Fibroblast of skin of right quadriceps (primary cell): ENCODE measurements around the gene LBX2.
"Not testable (repeated sequence)": the region's sequence is repeated elsewhere in the genome, so short reads cannot be mapped to it uniquely, and the experiment has no call there.

Experiments
- DNase-seq: peaks from one replicate; pipeline ENCODE4 v3.0.0-alpha.2; 2013

The LBX2 gene

DNA sequence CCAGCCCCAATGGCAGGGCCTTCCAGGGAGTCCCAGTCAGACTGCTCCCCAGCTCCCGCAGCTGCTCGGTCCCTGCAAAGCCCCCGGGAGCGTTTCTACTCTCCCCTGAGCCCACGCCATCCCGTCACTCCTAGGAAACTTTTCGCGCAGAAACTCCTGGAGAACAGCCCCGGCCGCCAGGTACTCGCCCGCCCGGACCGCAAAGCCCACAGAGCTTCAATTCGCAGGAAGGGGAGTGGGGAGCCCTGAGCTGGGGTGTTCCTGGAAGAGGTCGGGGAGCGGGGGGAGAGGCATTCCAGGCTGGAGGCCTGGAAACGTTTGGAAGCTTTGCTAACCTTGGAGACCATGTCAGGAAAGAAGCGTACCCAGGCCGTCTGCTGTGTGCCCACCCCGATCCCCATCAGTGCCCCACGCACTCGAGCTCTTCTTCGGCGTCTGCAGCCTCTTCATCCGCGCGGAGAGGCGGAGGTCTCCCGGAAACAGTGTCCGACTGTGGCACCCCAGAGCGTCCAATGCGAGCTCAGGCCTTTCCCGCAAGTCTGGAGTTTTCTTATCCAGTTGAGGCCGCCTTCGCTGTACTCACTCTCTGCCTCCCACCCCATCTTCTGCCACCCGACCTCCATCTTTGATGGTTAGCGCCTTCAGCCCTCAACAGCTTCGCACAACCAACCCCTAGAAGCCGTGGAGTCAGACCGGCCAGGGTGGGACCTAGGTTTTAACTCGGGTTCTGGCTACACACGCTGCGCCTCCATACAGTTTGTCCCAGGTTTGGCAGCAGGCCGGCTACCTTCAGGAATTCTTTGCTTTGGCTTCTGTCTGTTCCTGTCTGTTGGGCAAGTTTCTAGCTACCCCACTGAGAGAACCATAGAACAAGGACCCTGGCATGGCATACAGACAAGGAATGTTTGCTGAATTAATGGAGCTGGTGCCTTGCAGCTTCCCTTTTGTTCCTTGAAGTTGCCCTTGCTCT is 4.4 kb upstream of the LBX2 start:
- DNase-seq = no peak

DNA sequence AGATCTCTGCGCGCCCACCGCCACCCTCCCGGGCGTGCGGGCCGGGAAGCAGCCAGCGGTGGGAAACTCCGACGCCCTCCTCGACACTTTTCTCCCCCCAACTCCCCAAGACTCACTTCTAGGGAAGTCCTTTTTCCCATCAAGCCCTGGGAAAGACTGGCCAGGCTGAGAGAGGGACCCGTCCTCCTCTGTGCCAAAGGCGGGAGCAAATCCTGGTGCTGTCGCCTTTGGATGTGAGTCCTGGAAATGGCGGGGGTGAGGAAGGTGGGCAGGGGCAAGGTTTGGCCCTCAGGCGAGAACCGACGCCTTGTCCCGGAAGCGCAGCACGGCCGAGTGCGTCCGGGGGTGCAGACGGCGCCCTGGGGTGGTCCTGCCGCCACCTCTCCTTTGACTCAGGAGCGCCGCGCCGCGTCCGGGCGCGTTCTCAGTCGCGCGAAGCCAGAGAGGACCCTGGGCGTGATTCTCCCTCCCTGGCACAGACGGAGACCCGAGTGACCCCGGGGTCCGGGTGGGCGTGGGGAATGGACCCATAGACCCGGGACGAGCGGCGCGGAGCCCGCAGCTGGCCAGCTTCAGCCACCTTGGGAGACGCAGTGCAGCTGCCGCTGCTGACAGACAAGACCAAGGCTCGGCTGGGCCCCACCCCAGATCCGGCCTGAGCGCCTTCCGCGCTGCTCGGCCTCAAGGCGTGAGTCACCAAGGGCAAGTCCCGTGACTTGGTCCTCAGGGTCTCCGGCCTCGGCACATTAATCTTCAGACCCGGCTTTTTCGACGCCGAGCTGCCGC is 3.5 kb upstream of the LBX2 start:
- DNase-seq = peak; percentile 66

DNA sequence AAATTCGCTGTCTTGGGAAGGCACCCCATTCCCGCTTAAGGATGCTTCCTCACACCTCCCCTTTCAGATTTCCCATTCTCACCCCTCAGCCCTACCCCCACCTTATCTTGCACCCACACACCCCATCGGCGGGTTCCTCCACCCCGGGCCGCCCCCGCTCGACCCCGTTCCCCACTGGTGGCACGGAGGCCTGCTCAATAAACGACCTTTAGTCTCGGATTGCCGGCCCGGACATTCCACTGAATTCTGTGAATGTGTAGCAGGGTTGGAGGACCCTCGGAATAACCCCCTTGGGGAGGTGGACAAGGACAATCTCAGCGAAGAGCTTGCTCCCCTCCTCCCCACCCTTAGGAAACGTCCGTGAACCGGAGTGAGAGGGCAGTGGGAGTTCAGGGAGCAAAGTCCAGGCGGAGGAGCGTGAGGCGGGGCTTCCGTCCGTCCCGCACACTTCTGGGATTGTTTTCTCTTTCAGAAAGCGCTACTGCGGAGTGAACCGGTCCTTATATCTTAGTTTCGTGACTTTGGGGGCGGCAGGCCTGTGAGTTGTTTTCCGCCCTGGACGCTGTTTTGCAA is 2.8 kb upstream of the LBX2 start:
- DNase-seq = no peak

DNA sequence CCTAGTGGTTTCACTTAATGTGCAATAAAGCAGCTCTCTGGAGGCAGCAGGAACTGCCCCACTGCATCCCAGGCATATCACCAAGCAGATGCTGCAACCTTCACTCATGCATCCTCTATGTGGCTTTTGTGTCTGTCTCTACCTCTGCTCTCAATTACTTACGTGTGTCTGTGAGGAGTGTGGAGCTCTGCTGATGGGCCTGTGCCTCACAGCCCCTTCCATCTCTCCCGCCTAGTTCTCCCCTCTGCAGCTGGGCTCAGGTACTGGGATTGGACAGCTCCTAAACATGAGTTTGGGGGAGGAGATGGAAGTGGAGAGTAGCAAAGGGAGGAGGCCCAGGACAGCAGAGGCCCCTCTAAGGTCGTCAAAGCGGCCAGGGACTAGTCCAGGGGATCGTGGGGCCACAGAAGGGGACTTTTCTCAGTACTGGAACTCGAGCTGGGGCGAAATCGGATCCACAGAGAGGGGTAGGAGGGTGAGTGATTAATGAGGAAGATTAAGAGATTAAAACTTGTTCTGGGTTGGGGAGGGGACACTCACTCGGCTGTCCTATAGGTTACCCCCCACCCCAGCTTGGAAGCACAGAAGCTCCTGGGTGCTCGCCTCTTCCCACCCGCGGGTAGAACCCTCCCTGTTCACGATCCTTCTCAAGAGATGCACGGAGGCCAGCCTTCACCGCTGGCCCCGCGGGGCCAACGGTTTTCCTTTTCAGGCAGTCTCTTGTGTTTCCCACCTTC is 2.1 kb upstream of the LBX2 start:
- no peak for DNase-seq

DNA sequence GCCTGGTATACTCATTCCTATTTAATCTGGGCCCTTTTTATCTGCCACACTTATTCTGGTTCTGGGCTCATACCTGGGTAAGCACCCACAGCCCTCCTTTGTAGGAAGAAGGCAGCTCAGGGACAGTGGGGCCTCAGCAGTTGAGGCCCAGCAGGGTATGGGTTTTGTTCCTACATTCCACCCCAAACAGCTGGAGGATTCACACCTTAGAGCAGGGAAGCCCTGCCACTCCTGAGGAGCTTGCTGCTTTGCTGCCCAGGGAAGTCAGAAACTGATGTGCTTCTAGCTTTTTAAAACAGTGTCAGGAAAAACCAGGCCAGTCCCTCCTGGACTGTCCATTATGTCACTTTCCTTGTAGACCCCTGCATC is 1.2 kb upstream of the LBX2 start:
- no peak for DNase-seq

DNA sequence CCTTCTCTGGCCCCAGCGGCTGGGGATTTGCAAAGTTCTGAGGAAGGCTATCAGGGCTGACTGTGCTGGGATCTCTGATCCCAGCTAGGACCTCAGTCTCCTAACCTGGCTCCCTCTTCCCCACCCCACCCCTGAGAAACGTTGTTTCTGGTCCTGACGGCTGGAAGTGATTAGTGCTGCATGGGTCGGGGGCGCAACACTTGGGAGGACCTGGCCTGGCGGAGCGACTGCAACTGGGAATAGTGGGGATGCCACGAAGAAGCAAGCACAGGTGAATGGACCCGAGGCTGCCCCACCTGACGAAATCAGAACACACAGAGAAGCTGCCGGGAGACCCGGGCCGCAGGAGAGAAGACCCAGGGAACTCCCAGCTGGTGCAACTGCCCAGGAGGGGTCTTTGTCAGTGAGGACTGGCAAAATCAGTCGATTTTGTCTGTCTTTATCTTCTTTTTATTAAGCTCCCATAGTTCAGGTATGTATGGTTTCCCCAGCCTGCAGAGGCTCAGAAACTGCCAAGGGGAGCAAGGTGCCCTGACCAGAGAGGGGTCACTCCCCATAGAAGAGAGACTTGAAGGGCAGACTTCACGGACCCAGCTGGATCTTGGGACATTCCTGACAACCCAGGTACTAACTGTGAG is 656 bp upstream of the LBX2 start:
- DNase-seq = no peak

DNA sequence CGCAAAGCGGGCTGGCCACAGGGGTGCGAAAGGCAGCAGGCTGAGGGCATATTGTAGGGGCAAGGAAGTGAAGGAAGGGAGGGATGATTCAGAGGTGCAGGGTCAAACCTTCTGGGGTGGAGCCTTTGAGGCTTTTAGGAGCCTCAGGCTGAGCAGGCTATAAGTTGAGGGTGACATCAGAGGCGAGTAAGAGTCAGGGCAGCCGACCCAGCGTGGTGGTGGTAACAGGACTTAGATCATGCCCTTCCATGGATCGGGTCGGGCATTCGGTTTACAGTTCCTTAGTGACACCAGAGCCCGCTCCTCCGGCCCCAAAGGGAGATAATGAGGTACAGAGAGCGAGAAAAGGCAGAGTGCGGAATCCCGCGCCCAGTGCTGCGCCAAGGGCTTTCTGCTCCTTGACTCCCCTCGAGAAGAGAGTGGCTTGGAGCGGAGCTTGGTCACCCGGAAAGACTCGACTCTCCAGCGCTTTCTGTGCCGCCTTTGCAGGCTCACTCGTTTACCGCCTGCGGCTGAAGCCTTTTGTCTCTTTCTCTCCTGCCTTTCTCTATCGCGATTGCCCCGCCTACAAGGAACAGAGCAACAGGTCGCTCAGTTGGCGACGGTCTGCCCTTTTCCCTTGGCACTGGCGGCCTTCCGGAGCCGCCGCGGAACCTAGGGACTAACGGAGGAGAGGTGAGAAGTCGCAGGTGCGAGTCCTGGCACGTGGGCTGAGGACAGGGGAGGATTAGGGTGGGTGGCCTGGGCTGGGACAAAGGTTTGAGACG is 720 bp downstream of the LBX2 start:
- no peak for DNase-seq

DNA sequence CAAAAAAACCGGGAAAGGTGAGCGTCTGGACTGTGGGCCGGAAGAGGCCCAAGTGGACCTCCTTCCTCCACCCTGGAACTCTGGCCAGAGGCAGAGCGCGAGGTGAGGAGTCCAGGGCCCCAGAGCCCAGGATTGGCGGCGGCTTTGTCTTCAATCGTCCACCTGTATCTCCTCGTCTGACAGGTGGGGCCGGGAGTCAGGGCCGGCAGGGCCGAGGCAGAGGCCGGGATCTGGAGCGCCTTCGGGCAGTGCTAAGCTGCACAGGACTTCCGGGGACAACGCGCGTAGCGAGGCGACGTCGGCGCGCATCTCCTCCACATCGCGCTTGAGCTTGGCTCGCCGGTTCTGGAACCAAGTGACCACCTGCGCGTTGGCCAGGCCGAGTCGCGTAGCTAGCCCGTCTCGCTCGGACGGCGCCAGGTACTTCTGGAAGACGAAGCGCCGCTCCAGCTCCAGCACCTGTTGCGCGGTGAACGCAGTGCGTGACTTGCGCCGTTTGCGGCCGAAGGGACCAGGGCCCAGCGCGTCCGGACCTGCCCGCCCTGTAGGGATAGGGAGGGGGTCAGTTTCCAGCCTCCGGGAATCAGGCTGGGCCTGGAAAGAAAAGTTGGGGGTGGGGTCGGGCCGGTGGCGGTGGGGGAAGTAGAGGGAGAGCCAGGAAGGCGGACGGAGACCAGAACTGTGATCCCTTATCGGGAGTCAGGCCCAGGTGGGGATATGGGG is 1.5 kb downstream of the LBX2 start:
- no peak for DNase-seq

DNA sequence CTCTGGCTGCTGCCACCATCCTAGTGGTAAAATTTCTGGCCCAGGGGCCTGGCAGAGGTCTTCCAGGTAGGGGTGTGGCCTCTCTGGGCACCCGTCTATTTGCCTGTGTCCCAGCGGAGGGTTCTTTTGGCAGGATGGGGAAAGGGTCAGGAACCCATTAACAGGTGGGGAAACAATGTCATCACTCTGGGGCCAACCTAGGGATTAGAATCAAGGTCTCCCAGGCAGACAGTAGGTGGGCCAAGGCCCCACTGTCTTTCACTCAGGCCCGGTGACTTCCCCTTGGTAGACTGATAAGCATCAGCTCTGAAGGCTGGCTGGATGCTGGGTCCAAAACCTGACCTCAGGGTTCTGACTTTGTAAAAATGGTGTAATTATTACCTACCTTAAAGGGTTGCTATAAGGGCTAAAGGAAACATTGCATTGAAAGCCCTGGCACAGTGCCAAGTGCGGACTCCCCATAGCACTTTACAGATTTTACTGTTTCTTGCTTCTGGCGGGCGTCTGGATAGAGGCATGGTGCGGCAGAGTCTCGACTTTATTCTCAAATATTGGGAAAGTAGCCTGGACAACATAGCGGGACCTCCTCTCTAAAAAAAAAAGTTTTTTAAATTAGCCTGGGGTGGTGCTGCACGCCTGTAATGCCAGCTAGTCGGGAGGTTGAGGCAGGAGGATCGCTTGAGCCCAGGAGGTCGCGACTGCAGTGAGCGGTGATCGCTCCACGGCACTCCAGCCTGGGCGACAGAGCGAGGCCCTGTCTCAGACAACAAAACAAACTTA is 2.2 kb downstream of the LBX2 start:
- no peak for DNase-seq

DNA sequence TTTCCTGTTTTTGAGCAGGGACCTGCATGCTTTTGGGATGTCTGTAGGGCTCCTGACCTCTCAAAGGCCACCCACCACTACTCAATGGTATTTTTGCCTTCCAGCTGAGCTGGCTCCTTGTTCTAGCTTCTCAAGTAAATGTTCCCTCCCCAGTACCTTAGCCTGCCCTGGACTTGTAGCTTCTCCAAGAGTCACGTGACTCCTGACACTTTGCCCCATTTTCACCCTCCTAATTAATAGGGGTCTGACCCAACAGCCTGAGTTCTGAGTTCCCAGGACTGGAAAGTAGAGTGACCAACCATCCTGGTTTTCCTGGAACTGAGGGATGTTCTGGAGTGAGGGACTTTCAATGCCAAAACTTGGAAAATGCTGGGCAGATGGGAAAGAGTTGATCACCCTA is 4.0 kb downstream of the LBX2 start:
- DNase-seq = no peak

DNA sequence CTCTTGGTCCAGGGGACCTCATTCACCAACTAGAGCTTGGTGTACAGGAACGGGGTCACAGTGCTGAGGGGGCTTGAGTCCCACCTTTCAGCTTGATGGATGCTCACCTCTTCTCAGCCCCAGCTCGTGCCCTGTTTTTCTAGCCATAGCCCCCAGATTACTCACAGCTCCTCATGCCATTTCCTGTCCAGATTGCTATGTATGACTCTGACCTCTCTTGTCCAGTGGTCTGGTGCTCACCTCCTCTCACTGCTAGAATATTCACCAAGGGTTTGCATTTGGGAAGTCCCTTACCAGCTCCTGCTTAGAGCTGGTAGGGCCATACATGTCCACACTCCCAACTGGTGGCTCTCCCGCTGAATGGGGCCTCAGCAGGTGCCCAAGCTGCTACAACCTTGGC is 5.9 kb downstream of the LBX2 start:
- no peak for DNase-seq

DNA sequence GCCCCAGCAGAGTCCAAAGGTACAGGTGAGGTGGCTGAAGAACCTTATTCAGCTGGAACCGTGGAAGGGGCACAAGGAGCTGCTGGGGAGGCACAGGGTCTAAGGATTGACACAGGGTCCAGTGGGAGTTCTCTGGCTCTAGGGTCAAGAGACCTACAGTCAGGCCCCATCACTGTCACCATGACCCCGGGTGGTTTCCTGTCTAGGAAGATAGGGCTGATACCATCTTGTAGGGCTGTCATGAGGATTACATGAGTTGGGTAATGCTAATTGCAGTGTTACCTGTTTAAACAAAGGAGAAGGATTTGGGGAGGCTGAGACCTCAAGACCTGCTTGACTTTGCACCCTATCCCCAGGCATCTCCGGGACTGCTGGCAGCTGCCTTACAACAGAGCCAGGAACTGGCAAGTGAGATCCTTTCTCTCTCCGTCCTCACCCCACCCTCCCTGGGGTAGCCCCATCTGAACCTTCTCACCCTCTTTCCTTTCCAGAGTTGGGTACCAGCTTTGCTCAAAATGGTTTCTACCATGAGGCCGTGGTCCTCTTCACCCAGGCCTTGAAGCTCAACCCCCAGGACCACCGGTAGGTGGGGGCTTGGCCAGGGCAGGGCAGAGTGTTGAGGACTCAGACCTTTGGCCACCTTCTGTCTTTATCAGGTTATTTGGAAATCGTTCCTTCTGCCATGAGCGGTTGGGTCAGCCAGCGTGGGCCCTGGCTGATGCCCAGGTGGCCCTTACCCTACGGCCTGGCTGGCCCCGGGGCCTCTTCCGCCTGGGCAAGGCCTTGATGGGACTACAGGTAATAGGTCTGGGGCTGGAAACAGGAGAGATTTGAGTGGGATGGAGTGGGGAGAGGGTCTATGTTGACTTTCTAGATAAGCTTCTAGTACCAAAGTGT is 7.5 kb downstream of the LBX2 start:
- DNase-seq = no peak

DNA sequence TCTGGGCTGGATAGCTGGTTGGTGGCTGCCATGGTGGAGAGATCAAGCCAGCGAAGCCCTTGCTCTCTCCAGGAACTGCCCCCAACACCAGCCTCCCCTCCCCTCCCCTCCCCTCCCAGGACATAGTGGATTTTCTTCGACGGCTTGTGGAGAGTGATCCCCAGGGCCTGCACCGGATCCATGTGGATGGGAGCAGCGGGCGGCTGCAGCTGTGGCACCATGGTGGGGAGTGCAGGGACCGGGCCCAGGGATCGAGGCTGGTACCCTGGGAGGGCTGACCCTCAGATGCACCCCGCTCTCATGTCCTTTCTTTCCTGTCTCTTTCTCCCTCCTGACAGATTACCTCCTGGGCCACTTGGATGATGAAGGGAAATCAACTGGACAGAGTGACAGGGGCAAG is 9.5 kb downstream of the LBX2 start:
- DNase-seq = no peak

DNA sequence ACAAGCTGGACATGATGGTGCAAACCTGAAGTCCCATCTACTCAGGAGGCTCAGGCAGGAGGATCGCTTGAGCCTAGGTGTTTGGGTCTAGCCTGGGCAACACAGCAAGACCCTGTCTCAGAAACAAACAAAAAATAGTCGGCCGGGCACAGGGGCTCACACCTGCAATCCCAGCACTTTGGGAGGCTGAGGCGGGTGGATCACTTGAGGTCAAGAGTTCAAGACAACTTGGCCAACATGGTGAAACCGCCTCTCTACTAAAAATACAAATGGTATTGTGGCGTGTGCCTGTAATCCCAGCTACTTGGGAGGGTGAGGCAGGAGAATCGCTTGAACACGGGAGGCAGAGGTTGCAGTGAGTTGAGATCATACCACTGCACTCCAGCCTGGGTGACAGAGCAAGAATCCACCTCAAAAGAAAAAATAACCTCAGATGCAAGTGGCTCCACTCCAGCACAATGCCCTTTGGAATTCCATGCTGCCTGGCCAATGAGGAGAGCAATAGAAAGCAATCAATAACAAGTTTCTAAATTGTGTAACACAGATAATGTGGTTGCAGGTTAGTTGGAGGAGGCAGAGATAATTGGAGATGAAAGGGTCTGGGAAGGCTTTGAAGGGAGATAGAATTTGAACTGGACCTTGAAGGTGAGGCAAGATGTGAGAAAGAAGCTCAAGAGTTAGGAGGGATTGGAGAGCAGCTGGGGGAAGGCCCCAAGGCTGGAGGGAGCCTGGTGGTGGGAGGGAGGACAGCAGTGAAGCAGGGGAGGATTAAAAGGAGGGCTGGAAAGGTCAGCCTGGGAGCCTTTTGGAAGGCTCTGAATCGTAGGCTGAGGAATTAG is 10.5 kb downstream of the LBX2 start:
- no peak for DNase-seq

DNA sequence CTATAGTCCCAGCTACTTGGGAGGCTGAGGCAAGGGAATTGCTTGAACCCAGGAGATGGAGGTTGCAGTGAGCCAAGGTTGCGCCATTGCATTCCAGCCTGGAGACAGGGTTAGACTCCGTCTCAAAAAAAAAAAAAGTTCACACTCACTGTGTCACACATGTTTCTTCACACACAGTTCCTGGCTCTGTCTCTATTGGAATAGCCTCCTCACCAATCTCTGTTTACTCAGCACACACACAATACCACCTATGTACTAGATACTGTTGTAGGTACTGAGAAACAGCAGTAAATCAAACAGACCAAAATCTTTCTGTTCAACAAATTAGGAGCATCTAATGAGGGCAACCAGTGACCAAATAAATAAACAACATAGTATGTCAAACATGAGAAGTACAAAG is 13.3 kb downstream of the LBX2 start:
- no peak for DNase-seq

DNA sequence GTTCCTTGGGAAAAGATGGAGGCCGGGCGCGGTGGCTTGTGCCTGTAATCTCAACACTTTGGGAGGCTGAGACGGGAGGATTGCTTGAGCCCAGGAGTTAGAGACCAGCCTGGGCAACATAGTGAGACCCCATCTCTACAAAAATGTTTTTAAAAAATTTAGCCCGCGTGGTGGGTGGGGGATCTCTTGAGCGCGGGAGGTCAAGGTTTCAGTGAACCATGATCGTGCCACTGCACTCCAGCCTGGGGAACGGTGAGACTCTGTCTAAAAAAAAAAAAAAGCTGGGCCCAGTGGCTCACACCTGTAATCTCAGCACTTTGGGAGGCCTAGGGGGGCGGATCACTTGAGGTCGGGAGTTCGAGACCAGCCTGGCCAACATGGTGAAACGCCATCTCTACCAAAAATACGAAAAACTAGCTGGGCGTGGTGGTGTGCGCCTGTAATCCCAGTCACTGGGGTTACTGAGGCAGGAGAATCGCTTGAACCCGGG is 15.7 kb downstream of the LBX2 start:
- DNase-seq = not testable (repeated sequence)

DNA sequence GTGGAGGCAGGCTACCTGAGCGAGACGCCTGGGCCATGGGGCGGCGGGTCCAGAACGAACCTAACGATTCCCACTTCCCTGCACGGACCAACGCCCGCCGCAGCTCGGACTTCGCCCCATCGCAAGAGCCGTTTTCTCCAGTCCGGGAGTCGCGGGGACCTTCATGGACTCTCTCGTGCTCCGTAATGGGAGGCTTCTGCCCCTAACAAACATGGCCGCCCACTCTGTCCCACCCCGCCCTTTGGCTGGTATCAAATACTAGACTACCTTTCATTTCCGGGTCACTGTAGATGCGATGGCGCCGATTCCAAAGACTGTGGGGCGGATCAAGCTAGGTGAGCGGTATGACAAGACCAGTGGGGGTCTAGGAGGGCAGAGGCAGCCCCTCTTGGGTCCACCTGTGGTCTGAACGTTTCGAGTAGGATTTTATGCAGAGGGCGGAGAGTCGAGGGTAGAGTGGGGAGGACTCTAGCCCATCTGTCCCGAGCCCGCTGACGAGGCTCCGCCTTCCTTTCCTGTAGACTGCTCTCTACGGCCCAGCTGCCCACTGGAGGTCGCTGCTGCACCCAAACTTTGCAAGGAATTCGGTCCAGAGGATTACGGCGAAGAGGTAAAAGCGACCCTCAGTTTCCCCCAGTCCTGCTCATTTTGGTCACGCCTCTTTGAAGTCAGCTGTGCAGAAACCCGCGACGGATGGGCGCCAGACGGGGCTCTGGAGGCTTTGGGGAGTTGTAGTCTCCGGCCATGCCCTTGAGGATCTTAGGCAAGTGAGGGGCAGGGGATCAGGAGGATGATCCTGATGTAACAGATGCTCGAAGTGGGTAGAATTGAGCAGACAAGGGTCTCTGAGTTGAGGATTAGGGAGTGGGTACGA is 16.4 kb downstream of the LBX2 start, which contains the start of the genes CCDC142 and TTC31:
CCDC142 (minus strand) TSS at position 198 of the 874 bp plus-strand sequence; CDS start at position 37, 161 bp downstream.
TTC31 (plus strand) TSS at position 281 of the 874 bp plus-strand sequence; CDS start at position 296, 15 bp downstream.
- DNase-seq = peak; percentile 95
